NCI-H774 (cell line): ENCODE measurements around the gene PLXNA4.
"Not testable (repeated sequence)": the region's sequence is repeated elsewhere in the genome, so short reads cannot be mapped to it uniquely, and the experiment has no call there.

Source experiments
- DNase-seq: peaks from one replicate; lab custom pipeline; 2025; lab: John Stamatoyannopoulos, UW

Gene PLXNA4

GRCh38 chr7:132200141-132200540 lies 376.1 kb downstream of the PLXNA4 start:
- no peak for DNase-seq

- DNase-seq, result no peak
These were observed 376.6 kb downstream of the PLXNA4 start for GRCh38 chr7:132199626-132200025.

GRCh38 chr7:132197772-132198171 lies 378.5 kb downstream of the PLXNA4 start:
- no peak for DNase-seq

DNA sequence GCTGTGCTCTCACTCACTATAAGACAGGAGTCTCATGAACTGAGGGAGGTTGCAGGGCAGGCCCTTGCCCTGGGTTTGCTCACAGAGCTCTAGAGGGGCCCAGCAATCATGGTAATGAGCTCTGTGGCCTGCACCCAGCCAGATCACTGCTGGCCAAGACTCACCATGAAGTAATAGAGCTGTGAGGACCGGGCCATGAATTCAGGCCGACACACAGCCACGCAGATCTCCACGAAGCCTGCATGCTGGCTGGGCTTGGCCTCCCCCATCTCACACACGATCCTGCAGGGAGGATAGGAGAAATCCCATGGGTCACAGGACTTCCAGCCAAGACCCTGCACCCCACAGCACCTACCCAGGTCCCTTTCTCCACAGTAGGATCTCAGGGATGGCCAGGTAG lies 382.4 kb downstream of the PLXNA4 start:
- no peak for DNase-seq

DNA sequence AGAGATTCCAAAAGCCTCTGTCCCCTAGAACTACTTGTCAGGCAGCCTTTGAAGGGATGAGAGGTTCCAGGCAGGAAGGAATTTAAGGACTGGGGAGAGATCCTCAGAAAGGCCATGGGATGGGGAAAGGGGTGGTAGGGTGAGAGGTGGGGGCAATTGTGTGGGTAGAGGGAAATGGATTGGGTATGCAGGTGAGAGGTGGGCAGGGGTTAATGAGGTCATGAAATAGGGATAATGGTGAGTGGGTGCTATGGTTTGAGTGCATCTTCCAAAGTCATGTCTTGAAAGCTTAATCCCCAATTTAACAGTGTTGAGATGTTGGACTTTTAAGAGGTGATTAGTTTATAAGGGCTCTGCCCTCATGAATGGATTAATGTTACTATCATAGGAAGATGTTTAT lies 383.5 kb downstream of the PLXNA4 start:
- no peak for DNase-seq

GRCh38 chr7:132191418-132191817 lies 384.9 kb downstream of the PLXNA4 start:
- DNase-seq, result no peak

GRCh38 chr7:132190683-132191082 lies 385.6 kb downstream of the PLXNA4 start:
- DNase-seq, result no peak

DNA sequence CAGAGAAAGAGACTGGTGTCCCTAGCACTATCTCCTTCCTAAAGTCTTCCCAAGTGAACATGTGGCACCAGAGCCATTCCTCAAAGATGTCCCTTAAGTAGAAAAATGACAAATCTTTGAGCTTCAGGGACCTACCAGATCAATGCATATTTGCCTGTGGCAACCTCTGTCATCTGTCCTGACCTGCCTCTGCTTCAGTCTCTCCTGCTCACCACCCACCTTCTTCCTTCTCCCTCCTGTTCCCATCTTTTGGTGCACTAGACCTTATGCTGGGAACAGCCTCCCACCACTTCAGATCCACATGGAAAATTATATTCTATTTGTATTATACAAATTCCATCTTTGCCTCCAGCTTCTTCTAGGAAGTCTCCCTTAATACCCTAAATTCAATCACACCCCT lies 386.4 kb downstream of the PLXNA4 start:
- DNase-seq, result no peak

DNA sequence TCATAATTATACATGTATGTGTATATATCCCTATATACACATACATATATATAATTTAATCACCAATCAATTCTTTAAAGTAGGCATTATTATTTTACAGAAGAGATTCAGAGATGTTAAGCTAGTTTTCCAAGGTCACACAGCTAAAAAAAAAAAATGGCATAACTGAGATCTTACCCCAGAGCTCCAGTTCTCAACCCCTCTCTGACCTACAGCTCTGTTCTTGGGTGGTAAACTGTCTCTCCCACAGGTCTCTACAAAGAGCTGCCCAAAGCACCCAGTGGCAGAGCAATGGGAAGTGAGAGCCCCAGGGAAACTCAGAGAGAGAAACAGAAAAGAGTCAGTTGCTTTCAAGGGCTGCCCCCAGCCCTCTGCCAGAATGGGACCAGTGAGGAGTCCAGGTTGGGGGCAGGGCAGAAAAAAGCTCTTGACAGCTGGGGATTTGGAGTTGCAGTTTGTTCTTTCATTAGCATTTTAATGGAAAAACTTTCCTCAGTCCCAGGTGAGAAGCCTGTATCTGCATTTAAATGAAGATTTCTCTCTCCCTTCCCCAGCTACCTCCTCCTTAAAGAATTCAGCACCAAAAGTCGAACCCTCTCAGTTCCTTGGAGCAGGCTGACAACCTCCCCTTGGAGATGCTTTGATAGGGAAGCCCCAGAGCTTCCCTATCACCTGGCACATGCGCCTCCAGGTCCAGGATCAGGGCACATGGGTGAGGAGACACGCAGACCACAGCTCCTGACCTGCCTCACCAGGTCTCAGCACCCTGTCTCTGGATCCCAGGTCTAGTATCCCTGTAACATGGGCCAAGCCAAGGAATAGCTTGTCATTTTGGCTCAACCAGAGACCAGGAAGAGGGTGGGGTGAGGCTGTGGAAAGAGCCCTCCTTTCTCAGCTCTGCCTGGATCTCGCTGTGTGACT lies 388.1 kb downstream of the PLXNA4 start:
- DNase-seq, result no peak

GRCh38 chr7:132187391-132187790 lies 388.9 kb downstream of the PLXNA4 start:
- DNase-seq, result no peak

DNA sequence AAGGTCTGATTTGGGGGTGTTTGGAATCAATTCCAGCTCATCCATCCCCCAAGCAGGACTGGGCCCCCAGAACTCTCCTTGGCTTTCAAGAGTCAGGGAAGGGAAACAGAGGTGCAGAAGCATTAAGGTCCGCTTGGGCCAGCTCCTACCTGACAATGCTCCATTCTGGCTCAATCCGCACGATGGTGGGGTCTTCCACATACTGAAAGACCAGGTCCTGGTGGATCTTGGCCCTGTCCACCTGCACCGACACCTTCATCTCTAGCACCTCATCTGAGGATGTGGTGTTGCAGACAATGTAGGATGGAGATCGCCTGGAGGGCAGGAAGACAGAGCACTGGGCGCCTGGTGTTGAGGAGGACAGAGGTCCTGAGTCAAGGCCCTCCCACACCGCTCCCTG lies 391.1 kb downstream of the PLXNA4 start:
- DNase-seq, result no peak

DNA sequence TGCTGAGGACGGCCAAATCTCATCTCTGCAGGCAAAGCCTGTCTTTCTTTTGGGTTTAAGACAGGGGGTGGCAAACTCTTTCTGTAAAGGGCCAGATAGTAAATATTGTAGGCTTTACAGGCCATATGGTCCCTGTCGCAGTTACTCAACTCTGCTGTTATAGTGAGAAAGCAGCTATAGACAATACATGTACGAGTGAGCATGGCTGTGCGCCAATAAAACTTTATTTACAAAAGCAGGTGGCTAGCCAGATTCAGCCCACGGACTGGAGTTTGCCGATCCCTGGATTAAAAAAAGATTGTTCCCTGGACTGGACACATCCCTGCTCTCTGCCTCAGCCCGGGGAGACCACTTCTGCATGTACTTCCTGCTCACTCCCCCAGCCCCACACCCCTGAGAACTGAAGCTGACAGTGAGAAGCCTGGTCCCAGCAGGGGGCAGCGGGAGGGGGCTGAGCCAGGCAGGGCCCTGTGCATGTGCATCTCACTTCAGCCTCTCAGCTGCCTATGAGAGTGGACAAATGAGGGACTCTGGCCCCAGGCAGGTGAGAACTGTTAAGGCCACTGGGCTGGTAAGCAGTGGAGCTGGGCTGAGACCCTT lies 392.4 kb downstream of the PLXNA4 start:
- peak; percentile 8 for DNase-seq

- no peak for DNase-seq
These were observed 393.3 kb downstream of the PLXNA4 start for GRCh38 chr7:132182992-132183391.

DNA sequence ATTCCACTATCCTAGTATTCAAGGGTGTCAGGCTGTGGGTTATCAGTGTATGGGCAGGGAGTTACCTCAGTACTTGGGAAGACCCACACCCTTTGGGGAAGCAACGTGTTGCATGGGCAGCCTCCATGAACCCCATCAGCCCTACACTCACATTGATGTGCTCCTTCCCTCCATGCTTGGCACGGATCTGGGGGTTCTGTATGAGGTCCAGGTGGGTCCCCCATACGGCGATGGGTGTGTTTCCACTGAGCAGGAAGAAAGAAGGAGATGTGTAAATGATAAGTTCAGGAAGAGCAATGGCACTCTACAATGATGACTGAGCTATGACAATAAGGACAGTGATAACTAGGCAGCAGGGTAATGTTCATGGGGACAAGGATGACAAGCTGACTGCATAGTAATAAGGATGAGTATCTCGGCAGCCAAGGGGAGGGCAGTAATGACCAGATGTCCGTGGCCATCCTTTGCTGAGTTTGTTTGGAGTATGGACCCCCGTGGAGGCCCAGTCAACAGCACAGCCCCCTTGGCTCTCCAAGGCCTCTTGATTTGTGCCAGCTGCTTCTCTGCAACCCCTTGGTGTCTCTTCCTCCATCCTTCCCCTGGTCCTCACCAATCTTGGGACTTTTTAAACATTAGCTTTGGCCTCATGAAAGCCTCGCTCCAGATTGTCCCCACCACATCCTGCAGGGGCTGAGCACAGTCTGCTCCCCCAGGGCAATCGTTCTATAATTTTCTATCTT lies 394.2 kb downstream of the PLXNA4 start:
- DNase-seq, result no peak

DNA sequence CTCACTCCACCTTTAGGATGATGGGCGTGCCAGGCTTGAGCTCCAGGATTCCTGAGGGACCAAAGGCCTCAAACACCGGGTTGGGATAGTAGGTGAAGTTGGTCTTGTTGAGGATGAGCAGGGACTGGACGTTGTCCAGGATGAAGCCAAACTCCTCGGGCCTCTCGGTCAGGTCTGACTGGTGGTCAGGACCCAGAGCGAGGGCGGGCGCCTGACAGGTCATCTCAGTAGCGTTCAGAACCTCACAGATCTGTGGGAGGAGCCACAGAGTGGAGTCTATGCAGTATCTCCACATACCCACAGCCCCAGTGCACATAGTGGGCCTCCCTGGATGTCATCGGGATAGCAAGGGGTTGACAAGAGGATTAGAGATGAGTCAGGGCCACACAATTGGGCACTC lies 394.9 kb downstream of the PLXNA4 start:
- no peak for DNase-seq

DNA sequence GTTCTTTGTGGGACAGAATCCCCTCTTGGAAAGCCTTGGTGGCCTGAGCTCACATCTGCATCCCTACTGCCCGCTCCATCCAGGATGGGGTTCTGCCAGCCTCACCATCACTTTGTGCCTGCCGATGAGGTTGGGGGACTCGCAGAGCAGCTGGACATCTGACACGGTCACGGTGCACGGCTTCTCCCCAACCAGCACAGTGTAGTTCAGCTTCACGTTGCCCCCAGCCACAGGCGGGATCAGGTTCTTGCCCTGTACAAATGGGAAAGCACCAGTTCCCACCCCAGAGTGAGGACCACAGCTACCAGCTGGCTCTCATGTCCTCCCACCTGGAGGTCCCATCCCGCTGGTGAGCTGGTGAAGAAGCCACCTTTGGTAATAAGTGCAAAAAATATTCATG lies 395.8 kb downstream of the PLXNA4 start:
- DNase-seq, result no peak

GRCh38 chr7:132179681-132180080 lies 396.6 kb downstream of the PLXNA4 start:
- no peak for DNase-seq

GRCh38 chr7:132179080-132179430 lies 397.2 kb downstream of the PLXNA4 start:
- DNase-seq, result no peak

DNA sequence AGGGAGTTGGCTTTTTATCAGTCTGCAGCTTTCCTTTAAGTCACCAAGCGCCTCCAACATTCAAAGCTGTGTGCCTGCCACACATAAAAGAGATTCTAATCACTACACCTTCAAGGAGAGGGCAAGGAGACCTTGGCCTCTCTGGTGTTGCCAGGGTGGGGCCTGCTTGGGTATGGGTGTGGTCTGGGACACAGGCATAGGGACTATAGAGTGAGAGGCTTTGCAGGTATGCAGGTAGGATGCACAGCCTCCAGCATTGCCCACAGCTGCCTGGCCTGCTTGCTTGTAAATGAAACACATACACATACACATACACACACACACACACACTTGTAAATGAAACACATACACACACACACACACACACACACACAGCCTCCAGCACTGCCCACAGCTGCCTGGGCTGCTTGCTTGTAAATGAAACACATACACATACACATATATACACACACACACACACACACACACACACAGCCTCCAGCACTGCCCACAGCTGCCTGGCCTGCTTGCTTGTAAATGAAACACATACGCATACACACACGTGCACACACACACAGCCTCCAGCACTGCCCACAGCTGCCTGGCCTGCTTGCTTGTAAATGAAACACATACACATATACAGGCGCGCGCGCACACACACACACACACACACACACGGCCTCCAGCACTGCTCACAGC lies 397.7 kb downstream of the PLXNA4 start:
- not testable (repeated sequence) for DNase-seq

- no peak for DNase-seq
These were observed 398.4 kb downstream of the PLXNA4 start for GRCh38 chr7:132177708-132178401.

DNA sequence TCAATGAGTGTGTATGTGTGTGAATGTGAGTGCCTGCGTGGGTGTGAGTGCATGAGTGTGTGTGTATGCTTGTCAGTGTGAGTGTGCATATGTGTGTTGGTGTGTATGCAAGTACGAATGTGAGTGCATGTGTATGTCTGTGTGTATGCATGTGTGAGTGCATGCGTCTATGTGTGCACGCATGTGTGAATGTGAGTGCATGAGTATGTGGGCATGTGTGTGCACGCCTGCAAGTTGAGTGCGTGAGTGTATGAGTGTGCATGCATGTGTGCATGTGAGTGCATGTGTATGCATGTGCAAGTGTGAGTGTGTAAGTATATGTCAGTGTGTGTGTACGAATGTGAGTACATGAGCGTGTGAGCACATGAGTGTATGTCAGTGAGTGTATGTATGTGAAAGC lies 399.6 kb downstream of the PLXNA4 start:
- no peak for DNase-seq

- no peak for DNase-seq
These were observed 405.1 kb downstream of the PLXNA4 start for GRCh38 chr7:132171130-132171576.
